Panc1 (cell line): ENCODE results near the gene ABO. TPM values are rescaled to one million over a fixed set of nuclear protein-coding genes. Genes with fewer than 3 reads are reported as not detected.
"Not testable (repeated sequence)": the region's sequence is repeated elsewhere in the genome, so short reads cannot be mapped to it uniquely, and the experiment has no call there.

Experiments used
- ATAC-seq: fragments of 200-7000 bp; cut with Tn5 transposase; 2 replicates; pipeline ENCODE4 v1.9.1; 2020; ENCODE audit warnings: mild to moderate bottlenecking, moderate library complexity
- BruUV-seq: library from RNA; stranded (reverse); fragments of 400-500 nt; replicated peaks from 2 replicates; lab custom pipeline; 2021; lab: Mats Ljungman, UMichigan
- CTCF ChIA-PET: fragments of 300-600 bp; sonication (Branson Sonifier 250); formaldehyde crosslinking; loops from one replicate; lab custom pipeline; 2022; ENCODE audit warnings: antibody characterized with exemption; lab: Charles Lee
- POLR2A ChIA-PET: fragments of 300-600 bp; sonication (Branson Sonifier 250); formaldehyde crosslinking; loops from one replicate; lab custom pipeline; 2022; ENCODE audit warnings: antibody characterized with exemption; lab: Charles Lee
- DNase-seq: peaks from one replicate; pipeline ENCODE4 v3.0.0-alpha.2; 2010; ENCODE audit warnings: low read depth, low spot score
- H3K27ac ChIP-seq: 2 replicates; pipeline ENCODE4 v1.5.1; 2011; ENCODE audit warnings: mild to moderate bottlenecking, low read length, inconsistent platforms
- H3K27me3 ChIP-seq: fragments of 200-500 bp; sonication (Bioruptor generic); 2 replicates; pipeline ENCODE4 v1.6.0; 2014; ENCODE audit warnings: low read length, inconsistent platforms; ENCODE audit not compliant: control insufficient read depth, insufficient read depth
- H3K36me3 ChIP-seq: fragments of 200-500 bp; sonication (Bioruptor generic); 2 replicates; pipeline ENCODE4 v1.5.1; 2014; ENCODE audit warnings: inconsistent platforms, mild to moderate bottlenecking, low read length, moderate library complexity; ENCODE audit not compliant: control insufficient read depth, insufficient read depth
- H3K4me1 ChIP-seq: 2 replicates; pipeline ENCODE4 v1.5.1; 2011; ENCODE audit warnings: inconsistent platforms, mild to moderate bottlenecking, low read length, moderate library complexity; ENCODE audit not compliant: control insufficient read depth, insufficient read depth
- H3K4me3 ChIP-seq, 2 experiments: 2 replicates each; pipeline ENCODE4 v1.5.1; 2011 to 2012; ENCODE audit warnings: low read depth in 2 of 2, low read length in 2 of 2, mild to moderate bottlenecking in 2 of 2, inconsistent platforms in 1 of 2, moderate library complexity in 1 of 2
- H3K9me3 ChIP-seq: fragments of 200-500 bp; sonication (Bioruptor generic); 2 replicates; pipeline ENCODE4 v1.5.1; 2014; ENCODE audit warnings: low read depth, mild to moderate bottlenecking, inconsistent platforms, low read length, moderate library complexity; ENCODE audit not compliant: control insufficient read depth, insufficient read depth
- POLR2AphosphoS5 ChIP-seq: IDR thresholded peaks from 2 replicates; pipeline ENCODE4 v1.6.1; 2012; ENCODE audit warnings: mild to moderate bottlenecking, low read depth, low read length, moderate library complexity
- SIN3A ChIP-seq: IDR thresholded peaks from 2 replicates; pipeline ENCODE4 v1.6.1; 2012; ENCODE audit warnings: low read depth, mild to moderate bottlenecking, low read length, moderate library complexity, borderline replicate concordance; ENCODE audit not compliant: insufficient read depth
- TCF7L2 ChIP-seq: IDR thresholded peaks from 2 replicates; pipeline ENCODE4 v1.6.1; 2011; ENCODE audit warnings: mild to moderate bottlenecking, low read depth, low read length, inconsistent platforms
- in situ Hi-C: cut with HindIII; loops from 2 replicates; pipeline ENCODE4 v1.10.0; 2016; ENCODE audit warnings: low sequenced_read_pairs, low pct_unique_long_range_greater_than_20kb
- intact Hi-C: fragments of 100-400 bp; cut with micrococcal nuclease; formaldehyde crosslinking; loops from one replicate; pipeline ENCODE4 v1.10.0; 2022; ENCODE audit not compliant: unreplicated experiment
- total RNA-seq: library from RNA; stranded (reverse); gene quantifications from one replicate; pipeline ENCODE4 v1.2.1, GENCODE V29; 2021; ENCODE audit not compliant: unreplicated experiment
- TF ChIP-seq, protein P1 (sequence below), 2 experiments: IDR thresholded peaks; 2 replicates each; pipeline ENCODE4 v1.6.1; 2011 to 2012; ENCODE audit warnings: low read depth in 2 of 2, control low read depth in 1 of 2, low read length in 1 of 2, mild to moderate bottlenecking in 1 of 2, moderate library complexity in 1 of 2; ENCODE audit not compliant: insufficient read depth in 1 of 2
- TF ChIP-seq, protein P2 (sequence below): fragments of 450-650 bp; IDR thresholded peaks from 2 replicates; pipeline ENCODE4 v1.5.1; 2017; ENCODE audit warnings: mild to moderate bottlenecking

Gene ABO
- total RNA-seq, 1 experiment from 2014 or later, result 0.10 TPM

DNA sequence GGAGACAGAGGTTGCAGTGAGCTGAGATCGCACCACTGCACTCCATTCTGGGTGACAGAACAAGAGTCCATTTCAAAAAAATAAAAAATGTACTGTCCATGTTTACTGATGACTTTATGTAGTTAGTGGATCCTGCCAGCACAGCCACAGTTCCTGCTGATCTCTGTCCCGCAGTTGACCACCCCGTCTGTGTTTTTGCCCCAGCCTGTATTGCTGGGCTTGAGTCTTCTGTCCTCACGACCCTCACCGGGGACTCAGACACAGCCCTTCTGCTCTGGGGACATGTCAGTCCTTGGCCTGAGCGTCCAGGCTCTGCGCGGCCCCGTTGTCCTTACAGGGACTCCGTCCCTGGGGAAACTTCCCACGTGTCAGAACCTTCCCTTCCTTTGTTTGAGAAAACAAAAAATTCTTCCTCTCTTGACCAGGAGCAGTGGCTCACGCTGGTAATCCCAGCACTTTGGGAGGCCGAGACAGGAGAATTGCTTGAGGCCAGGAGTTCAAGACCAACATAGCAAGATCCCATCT, 46.5 kb upstream of the ABO start:
- intact Hi-C loops (no loop called here), in situ Hi-C loops (no loop called here)
- Histone ChIP-seq H3K4me1 (no peaks in the 10 kb centered on the region), H3K4me3 (no peak overlapping the region), H3K27ac (no peak overlapping the region), H3K9me3 (no peaks in the 10 kb centered on the region), H3K27me3 (no peaks in the 10 kb centered on the region), H3K36me3 (no peaks in the 10 kb centered on the region)
- TF ChIP-seq TCF7L2 (no peak), POLR2AphosphoS5 (no peak), SIN3A (no peak)
- TF ChIP-seq, protein P1, sequence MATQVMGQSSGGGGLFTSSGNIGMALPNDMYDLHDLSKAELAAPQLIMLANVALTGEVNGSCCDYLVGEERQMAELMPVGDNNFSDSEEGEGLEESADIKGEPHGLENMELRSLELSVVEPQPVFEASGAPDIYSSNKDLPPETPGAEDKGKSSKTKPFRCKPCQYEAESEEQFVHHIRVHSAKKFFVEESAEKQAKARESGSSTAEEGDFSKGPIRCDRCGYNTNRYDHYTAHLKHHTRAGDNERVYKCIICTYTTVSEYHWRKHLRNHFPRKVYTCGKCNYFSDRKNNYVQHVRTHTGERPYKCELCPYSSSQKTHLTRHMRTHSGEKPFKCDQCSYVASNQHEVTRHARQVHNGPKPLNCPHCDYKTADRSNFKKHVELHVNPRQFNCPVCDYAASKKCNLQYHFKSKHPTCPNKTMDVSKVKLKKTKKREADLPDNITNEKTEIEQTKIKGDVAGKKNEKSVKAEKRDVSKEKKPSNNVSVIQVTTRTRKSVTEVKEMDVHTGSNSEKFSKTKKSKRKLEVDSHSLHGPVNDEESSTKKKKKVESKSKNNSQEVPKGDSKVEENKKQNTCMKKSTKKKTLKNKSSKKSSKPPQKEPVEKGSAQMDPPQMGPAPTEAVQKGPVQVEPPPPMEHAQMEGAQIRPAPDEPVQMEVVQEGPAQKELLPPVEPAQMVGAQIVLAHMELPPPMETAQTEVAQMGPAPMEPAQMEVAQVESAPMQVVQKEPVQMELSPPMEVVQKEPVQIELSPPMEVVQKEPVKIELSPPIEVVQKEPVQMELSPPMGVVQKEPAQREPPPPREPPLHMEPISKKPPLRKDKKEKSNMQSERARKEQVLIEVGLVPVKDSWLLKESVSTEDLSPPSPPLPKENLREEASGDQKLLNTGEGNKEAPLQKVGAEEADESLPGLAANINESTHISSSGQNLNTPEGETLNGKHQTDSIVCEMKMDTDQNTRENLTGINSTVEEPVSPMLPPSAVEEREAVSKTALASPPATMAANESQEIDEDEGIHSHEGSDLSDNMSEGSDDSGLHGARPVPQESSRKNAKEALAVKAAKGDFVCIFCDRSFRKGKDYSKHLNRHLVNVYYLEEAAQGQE (IDR thresholded peaks at IDR 0.05; ENCODE audit: insufficient read depth in 1 of 2, low read depth in 2 of 2, low read length in 1 of 2), result no peak
- TF ChIP-seq, protein P2, sequence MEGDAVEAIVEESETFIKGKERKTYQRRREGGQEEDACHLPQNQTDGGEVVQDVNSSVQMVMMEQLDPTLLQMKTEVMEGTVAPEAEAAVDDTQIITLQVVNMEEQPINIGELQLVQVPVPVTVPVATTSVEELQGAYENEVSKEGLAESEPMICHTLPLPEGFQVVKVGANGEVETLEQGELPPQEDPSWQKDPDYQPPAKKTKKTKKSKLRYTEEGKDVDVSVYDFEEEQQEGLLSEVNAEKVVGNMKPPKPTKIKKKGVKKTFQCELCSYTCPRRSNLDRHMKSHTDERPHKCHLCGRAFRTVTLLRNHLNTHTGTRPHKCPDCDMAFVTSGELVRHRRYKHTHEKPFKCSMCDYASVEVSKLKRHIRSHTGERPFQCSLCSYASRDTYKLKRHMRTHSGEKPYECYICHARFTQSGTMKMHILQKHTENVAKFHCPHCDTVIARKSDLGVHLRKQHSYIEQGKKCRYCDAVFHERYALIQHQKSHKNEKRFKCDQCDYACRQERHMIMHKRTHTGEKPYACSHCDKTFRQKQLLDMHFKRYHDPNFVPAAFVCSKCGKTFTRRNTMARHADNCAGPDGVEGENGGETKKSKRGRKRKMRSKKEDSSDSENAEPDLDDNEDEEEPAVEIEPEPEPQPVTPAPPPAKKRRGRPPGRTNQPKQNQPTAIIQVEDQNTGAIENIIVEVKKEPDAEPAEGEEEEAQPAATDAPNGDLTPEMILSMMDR, result no peak
- no peak for ATAC-seq
- ChIA-PET CTCF (no interaction called here), POLR2A (no interaction called here)
- DNase-seq, result no peak
- BruUV-seq, result no TSS peak

DNA sequence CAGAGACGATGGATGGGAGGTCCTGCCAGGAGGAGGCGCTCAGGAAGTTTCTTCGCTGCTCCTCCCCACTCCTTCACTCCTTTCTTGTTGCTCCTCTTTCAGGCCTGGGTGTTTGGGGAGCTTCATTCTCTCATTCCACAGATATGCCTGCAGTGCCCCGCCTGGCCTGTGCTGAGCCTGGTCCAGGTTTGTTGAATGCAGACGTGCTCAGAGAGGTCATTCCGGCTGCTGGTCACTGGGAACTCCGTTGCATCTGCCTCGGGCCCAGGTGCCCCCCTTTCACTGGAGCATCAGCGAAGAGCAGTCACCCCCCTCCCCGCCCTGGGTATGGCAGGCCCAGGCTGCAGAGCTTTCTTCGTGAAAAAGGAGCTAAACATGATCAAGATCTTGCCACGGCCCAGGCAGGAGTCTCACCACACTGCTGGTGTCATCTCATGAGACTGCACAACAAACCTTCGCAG, 45.5 kb upstream of the ABO start:
- TF ChIP-seq, protein P1 (IDR thresholded peaks at IDR 0.05; ENCODE audit: insufficient read depth in 1 of 2, low read depth in 2 of 2, low read length in 1 of 2), result no peak
- no peak for TF ChIP-seq TCF7L2
- TF ChIP-seq POLR2AphosphoS5, result no peak
- no peak for TF ChIP-seq SIN3A
- TF ChIP-seq, protein P2, result no peak
- no peak overlapping the region for H3K4me3 ChIP-seq
- no TSS peak for BruUV-seq
- H3K36me3 ChIP-seq, result no peaks in the 10 kb centered on the region
- ATAC-seq (peak; percentile 56; the same call in 1 of the 2 replicates), DNase-seq (no peak)
- POLR2A ChIA-PET, result no interaction called here
- intact Hi-C loops (no loop called here), in situ Hi-C loops (no loop called here)
- H3K9me3 ChIP-seq, result no peaks in the 10 kb centered on the region
- no peak overlapping the region for H3K27ac ChIP-seq
- no peaks in the 10 kb centered on the region for H3K27me3 ChIP-seq
- CTCF ChIA-PET, result interaction anchor here (1.0 kb wide), 1 partner anchor 134 kb away, joined by 5 read pairs; no protein-coding TSS in a partner anchor
- H3K4me1 ChIP-seq, result no peaks in the 10 kb centered on the region

DNA sequence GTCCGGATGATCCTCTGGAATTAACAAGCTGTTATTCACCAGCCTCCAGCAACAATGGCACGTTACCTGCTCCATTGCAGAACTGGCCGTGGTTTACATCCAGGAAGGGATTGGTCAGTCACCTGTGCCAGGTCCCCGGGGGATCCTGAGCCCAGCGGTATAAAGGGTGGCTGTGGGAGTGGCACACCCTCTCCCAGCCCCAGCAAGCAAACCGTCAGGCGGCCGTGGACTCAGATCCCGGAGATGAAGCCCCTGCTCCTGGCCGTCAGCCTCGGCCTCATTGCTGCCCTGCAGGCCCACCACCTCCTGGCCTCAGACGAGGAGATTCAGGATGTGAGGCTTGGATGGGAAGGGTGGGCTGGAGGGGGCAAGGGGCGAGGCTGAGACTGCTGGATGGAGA, 42.5 kb upstream of the ABO start:
- H3K4me3 ChIP-seq, CTCF ChIA-PET, H3K4me1 ChIP-seq, H3K9me3 ChIP-seq, intact Hi-C loops, H3K36me3 ChIP-seq, in situ Hi-C loops, ATAC-seq, POLR2A ChIA-PET, DNase-seq, BruUV-seq, H3K27ac ChIP-seq, H3K27me3 ChIP-seq: not testable (repeated sequence)
